Urothelium cell line (cell line): ENCODE results near the gene CTNS.
"Not testable (repeated sequence)": the region's sequence is repeated elsewhere in the genome, so short reads cannot be mapped to it uniquely, and the experiment has no call there.

Experiments used
- DNase-seq: peaks from one replicate; pipeline ENCODE4 v3.0.0; 2011; ENCODE audit warnings: low spot score, mixed read lengths
- FAIRE-seq: peaks from 2 replicates; lab custom pipeline; 2011; peaks lifted over from hg19 to GRCh38; lab: Jason Lieb, UNC

The CTNS gene

DNA sequence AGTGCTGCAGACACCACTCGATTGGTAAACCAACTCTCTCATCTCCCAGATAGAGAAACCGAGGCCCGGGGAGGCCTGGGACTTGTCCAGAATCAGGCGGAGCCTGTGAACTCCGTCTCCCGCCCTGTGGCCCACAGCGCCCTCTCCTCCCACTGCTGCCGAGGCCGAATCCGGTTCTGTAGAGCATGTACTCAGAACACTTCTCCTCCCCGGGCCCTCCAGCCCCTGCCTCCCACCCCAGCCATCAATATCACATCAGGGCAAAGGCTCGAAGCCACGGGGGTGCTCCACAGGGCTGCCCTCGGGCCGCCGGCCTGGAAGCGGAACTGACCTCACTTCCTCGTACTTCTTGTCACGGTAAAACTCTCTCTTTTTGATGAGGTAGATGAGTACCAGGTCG lies 45.0 kb downstream of the CTNS start:
- DNase-seq (no peak), FAIRE-seq (no peak)

DNA sequence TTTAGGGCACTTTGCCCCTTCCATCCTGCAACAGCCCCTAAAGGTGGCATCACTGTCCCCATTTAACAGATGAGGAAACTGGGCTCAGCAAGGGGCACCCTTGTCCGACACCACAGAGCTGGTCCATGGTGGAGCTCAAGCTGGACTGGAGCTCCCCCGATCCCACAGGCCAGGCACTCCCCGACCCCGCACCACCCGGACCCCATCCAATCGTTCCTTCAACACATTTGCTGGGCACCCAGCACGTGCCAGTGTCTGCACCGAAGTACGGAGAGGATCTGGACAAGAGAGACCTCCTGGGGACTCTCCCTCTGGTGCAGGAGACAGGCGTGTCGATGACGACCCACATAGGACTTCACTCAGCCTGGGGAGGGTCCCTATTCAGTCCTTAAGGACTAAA lies 45.5 kb downstream of the CTNS start:
- DNase-seq (no peak), FAIRE-seq (no peak)

DNA sequence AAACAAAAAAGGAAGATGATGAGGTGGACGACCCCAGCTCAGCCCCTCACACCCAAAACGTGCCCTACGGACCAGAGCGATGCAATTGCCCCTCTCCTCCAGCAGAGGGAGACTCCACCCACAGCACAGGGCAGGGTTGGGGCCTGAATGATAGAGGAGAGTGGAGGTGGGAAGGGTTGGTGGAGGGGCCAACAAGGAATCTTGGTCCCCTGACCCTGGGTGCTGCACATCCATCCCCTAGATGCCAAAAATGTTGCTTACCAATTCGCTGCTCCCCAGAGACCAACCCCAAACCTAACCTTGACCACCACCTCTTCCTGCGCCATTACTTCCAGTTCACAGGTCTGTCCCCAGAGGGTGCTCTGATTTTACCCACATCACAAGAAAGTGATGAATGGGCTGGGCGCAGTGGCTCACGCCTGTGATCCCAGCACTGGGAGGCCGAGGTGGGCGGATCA lies 46.5 kb downstream of the CTNS start:
- DNase-seq (peak; percentile 59), FAIRE-seq (no peak)

DNA sequence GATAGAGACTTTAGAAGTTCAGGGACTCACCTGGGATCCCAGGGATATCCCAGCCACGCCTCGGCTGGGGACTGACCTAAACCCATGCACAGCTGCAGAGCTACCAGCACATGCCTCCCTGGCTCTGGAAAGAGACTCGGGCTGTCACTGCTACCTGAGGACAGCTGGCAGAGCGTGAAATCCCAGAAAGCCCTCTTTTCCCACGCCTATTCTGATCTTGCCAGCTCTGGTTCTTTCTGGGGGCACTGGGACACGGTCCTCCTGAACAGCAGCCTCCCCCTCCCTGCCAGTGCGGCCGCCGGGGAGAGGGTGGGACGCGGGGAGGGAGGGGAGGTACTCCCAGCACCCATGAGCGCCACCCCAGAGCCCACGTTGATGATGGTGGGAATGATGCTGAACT lies 48.6 kb downstream of the CTNS start:
- DNase-seq (no peak), FAIRE-seq (no peak)

DNA sequence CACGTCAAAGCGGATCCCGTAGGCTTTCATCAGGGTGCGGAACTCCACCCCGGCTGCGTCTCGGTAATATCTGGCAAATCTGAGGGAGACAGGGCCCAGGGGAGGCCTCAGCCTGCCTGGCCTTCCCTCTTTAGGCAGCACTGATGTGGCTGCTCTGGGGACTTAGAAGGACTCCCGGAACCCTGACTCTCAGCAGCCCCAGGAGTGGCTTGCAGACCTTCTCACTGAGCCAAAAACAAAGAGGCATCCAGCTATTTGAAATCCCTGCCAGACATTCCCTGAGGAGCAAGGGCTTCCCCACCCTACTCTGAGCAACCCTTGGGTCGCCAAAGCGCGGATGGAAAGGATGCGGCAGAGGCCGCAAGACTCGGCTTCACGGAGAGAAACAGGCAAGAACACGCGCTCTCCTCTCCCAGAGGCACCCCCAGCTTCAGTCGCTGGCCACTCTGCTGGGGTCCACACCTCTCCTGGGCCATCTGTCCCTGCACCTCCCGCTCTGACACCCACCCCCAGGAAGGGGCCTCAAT lies 51.5 kb downstream of the CTNS start:
- no peak for FAIRE-seq
- no peak for DNase-seq

DNA sequence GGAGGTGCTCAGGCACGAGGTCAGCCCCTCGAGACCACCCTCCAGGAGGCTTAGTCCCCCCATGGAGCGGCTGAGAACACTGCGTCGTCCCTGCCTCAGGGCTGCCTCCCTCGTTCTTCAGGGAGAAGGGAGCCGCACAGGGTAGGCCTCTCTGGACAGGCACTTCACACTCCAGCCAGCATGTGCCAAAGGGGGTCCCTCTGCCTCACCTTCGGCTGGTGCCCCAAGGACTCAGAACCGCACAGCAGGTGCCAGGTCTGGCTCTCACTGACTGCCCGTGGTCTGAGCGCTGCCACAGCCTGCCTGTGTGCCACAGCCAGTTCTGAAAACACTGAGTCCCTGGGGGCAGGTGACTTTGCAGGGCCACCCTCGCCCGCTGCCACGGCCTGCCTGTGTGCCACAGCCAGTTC lies 52.3 kb downstream of the CTNS start:
- no peak for DNase-seq
- no peak for FAIRE-seq

DNA sequence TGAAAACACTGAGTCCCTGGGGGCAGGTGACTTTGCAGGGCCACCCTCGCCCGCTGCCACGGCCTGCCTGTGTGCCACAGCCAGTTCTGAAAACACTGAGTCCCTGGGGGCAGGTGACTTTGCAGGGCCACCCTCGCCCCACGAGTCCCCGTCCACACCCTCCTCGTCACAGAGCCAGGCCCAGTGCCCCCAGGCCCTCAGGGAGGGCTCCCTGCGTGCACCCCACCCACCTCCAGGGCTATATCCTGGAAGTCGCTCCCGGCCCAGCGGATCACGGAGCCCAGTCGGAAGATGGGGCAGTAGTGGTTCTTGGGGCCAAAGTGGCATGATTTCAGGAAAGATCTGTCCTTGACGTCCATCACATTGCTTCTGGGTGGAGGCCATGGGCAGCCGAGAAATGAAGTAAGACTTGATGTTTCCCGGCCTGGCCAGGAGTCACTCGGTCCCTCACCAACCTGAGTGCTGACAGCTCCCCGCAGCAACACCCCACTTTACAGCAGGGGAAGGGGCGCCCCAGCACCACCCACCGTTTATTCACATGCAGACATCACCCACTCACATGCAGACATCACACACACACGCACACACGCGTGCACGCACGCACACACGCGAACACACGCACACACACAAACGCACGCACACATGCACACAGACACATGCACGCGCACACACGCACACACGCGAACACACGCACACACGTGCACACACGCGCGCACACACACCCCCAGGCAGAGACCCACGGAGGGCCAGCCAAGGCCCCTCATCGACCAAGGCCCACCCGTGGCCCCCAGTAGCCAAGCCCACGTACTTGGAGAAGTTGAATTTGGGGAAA lies 52.9 kb downstream of the CTNS start:
- DNase-seq (no peak), FAIRE-seq (peak; percentile 62)

DNA sequence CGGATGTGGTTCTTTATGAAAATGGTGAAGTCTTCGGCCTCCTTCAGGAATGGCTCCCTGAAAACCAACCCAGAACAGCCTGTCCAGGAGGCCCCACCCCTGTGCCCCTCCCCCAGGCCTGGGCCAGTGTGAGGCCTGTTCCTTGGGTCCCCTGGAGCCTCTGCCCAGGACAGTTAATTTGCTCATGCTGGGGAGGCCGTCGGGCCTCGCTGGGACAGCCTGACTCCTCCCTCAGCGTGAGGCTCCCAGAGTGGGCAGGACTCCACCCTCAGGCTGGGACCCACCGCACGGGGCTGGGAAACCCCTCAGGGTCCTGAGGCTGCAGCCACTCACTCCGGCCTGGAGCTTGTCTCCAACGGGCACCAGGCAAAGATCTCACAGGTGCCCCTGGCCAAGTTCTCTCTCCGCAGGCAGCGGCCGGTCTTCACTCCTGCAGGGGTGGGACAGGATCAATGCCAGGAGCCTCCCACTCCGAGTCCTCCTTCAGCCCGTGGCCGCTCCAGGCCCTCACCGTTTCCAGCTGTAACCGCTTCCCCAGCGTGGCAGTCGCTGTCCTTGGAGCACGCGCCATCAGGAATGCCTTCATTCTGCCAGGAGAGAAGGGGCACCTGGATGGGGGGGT lies 53.6 kb downstream of the CTNS start:
- FAIRE-seq (no peak), DNase-seq (no peak)

DNA sequence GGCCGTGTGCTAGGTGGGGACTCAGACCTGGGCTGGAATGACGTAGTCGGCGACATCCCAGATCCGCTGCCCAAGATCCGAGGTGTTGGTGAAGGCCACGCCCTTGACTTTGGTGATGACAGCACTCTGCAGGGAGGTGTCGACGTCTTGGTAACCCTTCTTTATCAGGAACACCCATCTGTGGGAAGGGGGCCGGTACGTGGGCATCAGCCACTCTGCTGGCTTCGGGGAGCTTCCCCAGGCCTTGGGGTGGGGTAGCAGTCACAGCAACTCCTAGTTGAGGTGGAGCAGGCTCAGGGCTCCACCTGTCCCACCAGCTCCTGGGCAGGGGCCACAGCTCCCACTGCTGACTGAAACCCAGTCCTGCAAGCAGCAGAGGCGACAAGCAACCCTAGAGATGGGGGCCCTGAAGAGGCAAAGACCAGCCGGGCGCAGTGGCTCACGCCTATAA lies 55.1 kb downstream of the CTNS start:
- DNase-seq = no peak
- FAIRE-seq = no peak

DNA sequence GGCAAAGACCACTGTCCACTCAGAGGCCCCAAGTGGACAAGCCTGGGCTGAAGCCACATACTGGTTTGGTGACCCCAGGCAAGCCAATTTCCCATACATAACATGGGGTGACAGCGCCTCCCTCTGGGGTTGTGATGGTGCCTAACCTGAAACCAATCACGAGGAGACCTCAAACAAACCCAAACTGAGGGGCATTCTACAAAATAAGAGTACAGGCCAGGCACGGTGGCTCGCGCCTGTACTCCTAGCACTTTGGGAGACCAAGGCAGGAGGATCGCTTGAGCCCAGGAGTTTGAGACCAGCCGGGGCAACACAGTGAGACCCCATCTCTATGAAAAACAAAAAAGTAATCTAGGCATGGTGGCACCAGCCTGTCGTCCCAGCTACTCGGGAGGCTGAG lies 55.8 kb downstream of the CTNS start:
- FAIRE-seq = no peak
- no peak for DNase-seq

DNA sequence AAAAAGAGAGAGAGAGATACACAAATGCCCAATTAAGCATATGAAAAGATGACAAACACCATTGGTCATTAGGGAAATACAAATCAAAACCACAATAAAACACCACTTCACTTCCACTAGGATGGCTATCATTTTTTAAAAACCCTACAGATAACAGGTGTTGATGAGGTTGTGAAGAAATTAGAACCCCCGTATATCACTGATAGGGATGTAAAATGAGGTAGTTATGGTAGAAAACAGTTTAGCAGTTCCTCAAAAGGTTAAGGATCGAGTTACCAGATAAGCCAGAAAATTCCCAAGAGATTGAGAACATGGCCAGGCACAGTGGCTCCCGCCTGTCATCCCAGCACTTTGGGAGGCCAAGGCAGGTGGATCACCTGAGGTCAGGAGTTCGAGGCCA lies 56.6 kb downstream of the CTNS start:
- FAIRE-seq (no peak), DNase-seq (no peak)

DNA sequence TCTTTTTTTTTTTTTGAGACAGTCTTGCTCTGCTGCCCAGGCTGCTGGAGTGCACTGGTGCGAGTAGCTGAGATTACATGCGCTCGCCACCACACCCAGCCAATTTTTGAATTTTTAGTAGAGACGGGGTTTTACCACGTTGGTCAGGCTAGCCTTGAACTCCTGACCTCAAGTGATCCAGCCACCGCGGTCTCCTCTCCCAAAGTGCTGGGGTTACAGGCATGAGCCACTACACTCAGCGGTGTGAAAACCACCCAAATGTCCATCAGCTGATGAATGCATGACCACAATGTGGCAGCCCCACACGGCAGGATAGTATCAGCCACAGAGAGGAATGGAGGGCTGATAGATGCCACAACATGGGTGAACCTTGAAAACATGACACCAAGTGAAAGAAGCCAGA lies 57.3 kb downstream of the CTNS start:
- FAIRE-seq = no peak
- no peak for DNase-seq

DNA sequence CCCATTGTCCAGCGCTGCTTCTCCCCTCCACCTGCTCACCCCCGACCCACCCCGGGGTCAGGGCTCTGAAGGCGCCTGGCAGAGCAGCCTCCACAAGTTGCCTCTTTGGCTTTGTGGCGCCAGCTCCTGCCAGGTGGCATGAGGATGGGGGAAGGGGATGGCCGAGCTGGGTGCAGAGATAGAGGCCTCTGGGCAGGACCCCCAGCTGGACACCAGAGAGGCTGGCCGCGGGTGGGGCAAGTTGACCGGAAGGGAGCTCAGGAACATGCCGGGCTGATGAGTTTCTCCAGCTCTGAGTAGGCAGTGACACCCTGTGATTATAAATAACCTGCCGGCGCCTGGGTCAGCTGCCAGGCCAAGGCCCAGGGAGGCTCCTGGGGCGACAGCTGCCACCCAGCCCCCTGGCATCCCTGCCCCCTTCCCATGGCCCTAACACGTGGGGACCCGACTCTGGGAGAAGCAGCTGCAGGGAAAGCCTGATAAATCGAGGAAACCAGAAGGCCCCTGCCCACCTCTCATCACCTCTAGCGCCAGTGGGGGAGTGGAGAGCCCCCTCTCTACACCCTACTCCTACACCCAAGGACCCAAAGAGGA lies 58.7 kb downstream of the CTNS start:
- FAIRE-seq (no peak), DNase-seq (no peak)

DNA sequence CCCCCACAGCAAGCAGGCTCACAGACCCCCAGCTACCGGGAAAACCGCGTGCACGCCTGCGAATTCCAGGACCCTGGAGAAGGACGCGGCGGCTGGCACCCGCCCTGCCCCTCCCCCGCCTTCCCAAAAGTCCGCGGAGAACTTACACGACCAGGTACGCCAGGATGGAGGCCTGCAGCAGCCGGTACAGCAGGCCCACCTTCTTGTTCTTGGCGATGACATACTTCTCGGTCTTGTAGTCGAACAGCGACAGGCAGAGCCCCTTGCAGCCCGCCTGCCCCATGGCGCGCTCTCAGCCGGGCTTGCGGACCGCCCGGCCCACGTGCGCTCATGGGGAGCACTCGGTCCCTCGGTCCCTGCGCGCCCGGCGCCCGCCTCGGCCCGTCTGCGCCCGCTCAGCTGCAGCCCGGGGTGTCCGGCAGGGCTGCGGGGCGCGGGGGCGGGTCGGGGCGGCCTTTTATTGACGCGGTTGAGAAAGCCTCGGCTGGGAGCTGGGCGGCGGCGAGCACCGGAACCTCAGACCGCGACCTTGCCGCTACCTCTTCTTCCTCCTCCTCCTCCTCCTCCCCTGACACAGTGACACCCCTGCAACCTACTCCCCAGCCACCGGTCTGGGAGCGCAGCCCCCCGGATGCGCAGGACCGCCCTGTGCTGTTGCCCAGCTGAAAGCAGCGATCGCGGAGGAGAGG lies 59.3 kb downstream of the CTNS start, which contains the start of gene P2RX5:
Gene P2RX5 (minus strand): TSS at position 433 of the 689 bp plus-strand sequence. CDS start 150 bp downstream, at position 283.
- no peak for DNase-seq
- FAIRE-seq = no peak

DNA sequence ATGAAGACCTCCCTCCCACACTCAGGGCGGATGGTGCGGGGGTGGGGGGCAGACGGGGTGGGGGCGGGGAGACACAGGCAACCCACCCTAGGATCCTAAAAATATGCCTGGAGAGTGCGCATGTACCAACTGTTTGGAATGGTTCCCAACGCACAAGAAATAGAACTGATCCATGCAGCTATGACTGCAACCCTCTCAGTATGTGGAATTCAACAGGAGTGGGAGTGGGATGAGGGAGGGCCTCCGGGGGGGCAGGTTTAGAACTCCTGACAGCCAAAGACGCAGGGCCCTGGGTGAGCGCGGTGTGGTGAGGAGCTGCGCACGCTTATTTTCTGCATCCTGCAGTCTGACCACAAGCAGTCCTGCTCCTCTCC lies 60.5 kb downstream of the CTNS start:
- DNase-seq = no peak
- no peak for FAIRE-seq

DNA sequence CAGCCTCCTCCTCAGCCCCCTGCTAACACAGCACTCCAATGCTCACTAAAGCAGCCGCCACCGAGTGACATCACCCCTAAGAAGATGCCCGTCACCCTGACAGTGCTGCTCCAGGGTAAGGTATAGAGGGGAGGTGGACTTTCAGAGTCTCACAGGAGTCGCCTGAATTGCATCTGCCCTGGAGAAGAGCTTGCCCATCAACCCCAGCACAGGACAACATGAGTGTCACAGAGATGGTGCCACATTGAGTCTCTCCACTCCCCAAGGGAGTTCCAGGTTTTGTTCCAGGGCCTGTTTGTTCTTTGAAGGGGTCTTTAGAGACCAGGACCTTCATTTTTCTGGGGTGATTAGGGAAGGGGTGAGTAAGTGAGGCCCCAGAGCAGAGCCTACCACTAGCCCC lies 61.6 kb downstream of the CTNS start:
- FAIRE-seq (no peak), DNase-seq (no peak)

DNA sequence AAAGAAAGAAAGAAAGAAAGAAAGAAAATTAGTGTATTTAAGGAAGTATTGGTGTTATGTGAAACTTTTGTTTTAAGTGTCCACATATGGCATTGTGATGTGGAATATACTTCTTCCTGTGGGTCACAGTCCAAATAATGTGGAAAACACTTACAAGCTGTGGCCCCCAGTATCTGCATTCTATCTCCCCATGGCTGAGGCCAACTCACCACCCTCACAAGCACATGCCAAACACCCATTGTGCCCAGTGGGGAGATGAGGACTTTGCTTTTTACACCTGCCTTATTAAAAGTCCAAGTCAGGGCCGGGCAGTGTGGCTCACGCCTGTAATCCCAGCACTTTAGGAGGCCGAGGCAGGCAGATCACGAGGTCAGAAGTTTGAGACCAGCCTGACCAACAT lies 63.4 kb downstream of the CTNS start:
- no peak for DNase-seq
- no peak for FAIRE-seq

DNA sequence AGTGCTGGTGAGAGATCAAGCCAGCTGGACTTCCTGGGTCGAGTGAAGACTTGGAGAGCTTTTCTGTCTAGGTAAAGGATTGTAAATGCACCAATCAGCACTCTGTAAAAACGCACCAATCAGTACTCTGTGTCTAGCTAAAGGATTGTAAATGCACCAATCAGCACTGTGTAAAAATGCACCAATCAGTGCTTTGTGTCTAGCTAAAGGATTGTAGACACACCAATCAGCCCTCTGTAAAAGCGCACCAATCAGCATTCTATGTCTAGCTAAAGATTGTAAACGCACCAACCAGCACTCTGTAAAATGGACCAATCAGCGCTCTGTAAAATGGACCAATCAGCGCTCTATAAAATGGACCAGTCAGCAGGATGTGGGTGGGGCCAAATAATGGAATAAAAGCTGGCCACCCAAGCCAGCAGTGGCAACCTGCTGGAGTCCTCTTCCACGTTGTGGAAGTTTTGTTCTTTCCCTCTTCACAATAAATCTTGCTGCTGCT lies 65.5 kb downstream of the CTNS start:
- DNase-seq, FAIRE-seq: not testable (repeated sequence)

DNA sequence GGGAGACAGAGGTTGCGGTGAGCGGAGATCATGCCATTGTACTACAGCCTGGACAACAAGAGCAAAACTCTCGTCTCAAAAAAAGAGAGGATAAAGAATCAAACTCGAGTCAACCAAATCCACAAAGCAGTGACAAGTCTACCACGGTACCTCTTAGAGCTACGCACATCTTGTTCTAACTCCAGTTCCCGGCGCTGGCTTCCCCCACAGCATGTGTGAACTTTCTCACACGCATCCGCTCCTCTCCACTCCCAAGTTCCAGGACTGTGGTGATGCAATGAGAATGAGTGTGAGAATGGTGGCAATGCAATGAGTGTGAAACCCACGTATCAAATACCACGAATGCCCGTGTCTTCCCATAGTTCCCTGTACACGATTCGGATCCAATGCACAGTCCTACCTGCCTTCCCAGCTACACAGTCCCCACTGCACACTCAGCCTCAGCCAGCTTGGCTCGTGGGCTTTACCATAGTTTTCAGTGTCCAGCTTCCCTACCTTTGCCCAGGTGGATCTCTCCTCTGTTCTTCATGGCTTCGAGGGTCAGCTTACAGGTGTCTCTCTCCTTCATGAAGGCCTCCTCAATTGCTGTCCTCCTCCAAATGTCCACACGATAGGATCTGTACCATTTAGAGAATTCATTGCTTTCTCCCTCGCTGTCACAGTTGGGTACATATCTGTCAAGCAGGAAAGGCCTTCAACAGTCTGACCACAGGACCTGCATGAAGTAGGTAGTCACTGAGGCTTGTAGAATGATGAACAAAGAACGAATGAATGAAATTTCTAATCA lies 68.6 kb downstream of the CTNS start:
- DNase-seq (no peak), FAIRE-seq (no peak)

DNA sequence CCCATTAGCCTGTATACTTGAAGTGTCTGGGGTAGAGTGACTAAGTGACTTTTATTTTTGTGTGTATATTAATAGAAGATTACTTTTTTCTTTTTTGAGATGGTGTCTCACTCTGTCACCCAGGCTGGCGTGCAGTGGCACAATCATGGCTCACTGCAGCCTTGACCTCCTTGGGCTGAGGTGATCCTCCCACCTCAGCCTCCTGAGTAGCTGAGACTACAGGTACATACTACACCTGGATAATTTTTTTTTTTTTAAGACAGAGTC lies 69.1 kb downstream of the CTNS start:
- not testable (repeated sequence) for FAIRE-seq, DNase-seq
